HG03039 (cell line): ENCODE data around the gene ZFYVE16.
"Not testable (repeated sequence)": the region's sequence is repeated elsewhere in the genome, so short reads cannot be mapped to it uniquely, and the experiment has no call there.

Source experiments
- ATAC-seq: cut with Tn5 transposase; IDR thresholded peaks from one replicate; pipeline ENCODE4 v1.9.1; 2021; ENCODE audit warnings: mild to moderate bottlenecking, moderate library complexity; ENCODE audit not compliant: unreplicated experiment

The ZFYVE16 gene

GRCh38 chr5:80407735-80408483 lies at the start of gene ZFYVE16:
TSS of gene ZFYVE16 (plus strand) at chr5:80408064. CDS start at chr5:80434148, 26,084 bp downstream.
- peak; percentile 81 for ATAC-seq

GRCh38 chr5:80360914-80361444 lies 46.9 kb upstream of the ZFYVE16 start:
- no peak for ATAC-seq

- no peak for ATAC-seq
Observed at GRCh38 chr5:80364892-80365291, 43.0 kb upstream of the ZFYVE16 start.

GRCh38 chr5:80368661-80369480 lies 39.0 kb upstream of the ZFYVE16 start:
- ATAC-seq: no peak

GRCh38 chr5:80369521-80369920 lies 38.3 kb upstream of the ZFYVE16 start:
- ATAC-seq: no peak

GRCh38 chr5:80370390-80370789 lies 37.5 kb upstream of the ZFYVE16 start:
- ATAC-seq: no peak

- no peak for ATAC-seq
Observed at GRCh38 chr5:80372780-80373179, 35.1 kb upstream of the ZFYVE16 start.

GRCh38 chr5:80374188-80374587 lies 33.7 kb upstream of the ZFYVE16 start:
- ATAC-seq: no peak

- ATAC-seq: no peak
Observed at GRCh38 chr5:80376557-80376956, 31.3 kb upstream of the ZFYVE16 start.

- ATAC-seq: no peak
Observed at GRCh38 chr5:80382488-80382887, 25.4 kb upstream of the ZFYVE16 start.

- ATAC-seq: no peak
Observed at GRCh38 chr5:80387063-80387768, 20.6 kb upstream of the ZFYVE16 start.

- no peak for ATAC-seq
Observed at GRCh38 chr5:80389580-80389979, 18.3 kb upstream of the ZFYVE16 start.

- not testable (repeated sequence) for ATAC-seq
Observed at GRCh38 chr5:80390413-80390812, 17.5 kb upstream of the ZFYVE16 start.

GRCh38 chr5:80391267-80391666 lies 16.6 kb upstream of the ZFYVE16 start:
- ATAC-seq: not testable (repeated sequence)

- no peak for ATAC-seq
Observed at GRCh38 chr5:80399526-80400239, 8.2 kb upstream of the ZFYVE16 start.

- not testable (repeated sequence) for ATAC-seq
Observed at GRCh38 chr5:80400368-80400767, 7.5 kb upstream of the ZFYVE16 start.

GRCh38 chr5:80403782-80404181 lies 4.1 kb upstream of the ZFYVE16 start:
- ATAC-seq: no peak

- no peak for ATAC-seq
Observed at GRCh38 chr5:80406980-80407734, 707 bp upstream of the ZFYVE16 start.

- no peak for ATAC-seq
Observed at GRCh38 chr5:80408484-80409366, 861 bp downstream of the ZFYVE16 start.
